Left ventricle myocardium inferior (tissue), 1 donor: Measurements from ENCODE around the gene JAKMIP2. TPM values are rescaled to one million over a fixed set of nuclear protein-coding genes. Genes with fewer than 3 reads are reported as not detected.

Experiments used
- DNase-seq: peaks from one replicate; pipeline ENCODE4 v3.0.0-alpha.2; 2020
- H3K27ac ChIP-seq: fragments of 200-600 bp; replicated peaks from 2 replicates; pipeline ENCODE4 v1.8.0; 2021
- H3K27me3 ChIP-seq: fragments of 200-600 bp; 2 replicates; pipeline ENCODE4 v1.8.0; 2021; ENCODE audit warnings: low read depth
- H3K36me3 ChIP-seq: fragments of 200-600 bp; 2 replicates; pipeline ENCODE4 v1.8.0; 2021
- H3K4me1 ChIP-seq: fragments of 200-600 bp; 2 replicates; pipeline ENCODE4 v1.8.0; 2021
- H3K4me3 ChIP-seq: fragments of 200-600 bp; 2 replicates; pipeline ENCODE4 v1.8.0; 2021; ENCODE audit warnings: mild to moderate bottlenecking, moderate library complexity
- H3K9me3 ChIP-seq: fragments of 200-600 bp; replicated peaks from 2 replicates; pipeline ENCODE4 v1.8.0; 2021
- intact Hi-C: fragments of 100-400 bp; cut with micrococcal nuclease; formaldehyde crosslinking; loops from one replicate; pipeline ENCODE4 v1.11.0; 2022
- total RNA-seq: library from RNA; stranded (reverse); fragmentation: NEBNext Ultra II Directional; extraction: Animal tissue kit (Norgen Biotek cat#: 25700); gene quantifications from one replicate; pipeline ENCODE4 v1.2.1, GENCODE V29; 2021
- TF ChIP-seq, protein P1 (sequence below): fragments of 200-600 bp; IDR thresholded peaks from 2 replicates; pipeline ENCODE4 v1.8.0; 2021; ENCODE audit warnings: antibody characterized with exemption, mild to moderate bottlenecking, borderline replicate concordance
- donor health status: DM: no; HTN: yes; CAD: no; lungs with severe emphysema.

The JAKMIP2 gene
- total RNA-seq, 1 donor from 2014 or later: 0.41 TPM

DNA sequence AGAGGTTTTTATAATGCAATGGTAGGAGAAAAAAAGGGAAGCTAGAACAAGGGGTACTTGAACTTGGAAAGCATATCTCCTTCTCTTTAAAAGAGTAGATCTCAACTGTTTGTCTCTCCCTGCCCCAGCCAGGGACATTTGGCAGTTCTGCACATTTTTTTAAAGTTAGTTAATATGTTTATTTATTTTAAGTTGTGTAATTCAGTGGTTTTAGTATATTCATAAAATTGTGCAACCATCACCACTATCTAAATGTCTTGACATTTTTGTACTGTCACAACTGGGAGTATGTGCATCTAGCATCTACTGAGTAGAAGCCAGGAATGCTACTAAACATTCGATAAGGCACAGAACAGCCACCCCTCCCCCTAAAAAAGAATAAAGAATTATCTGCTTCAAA, 169.2 kb downstream of the JAKMIP2 start:
- no peak for DNase-seq
- TF ChIP-seq, protein P1, sequence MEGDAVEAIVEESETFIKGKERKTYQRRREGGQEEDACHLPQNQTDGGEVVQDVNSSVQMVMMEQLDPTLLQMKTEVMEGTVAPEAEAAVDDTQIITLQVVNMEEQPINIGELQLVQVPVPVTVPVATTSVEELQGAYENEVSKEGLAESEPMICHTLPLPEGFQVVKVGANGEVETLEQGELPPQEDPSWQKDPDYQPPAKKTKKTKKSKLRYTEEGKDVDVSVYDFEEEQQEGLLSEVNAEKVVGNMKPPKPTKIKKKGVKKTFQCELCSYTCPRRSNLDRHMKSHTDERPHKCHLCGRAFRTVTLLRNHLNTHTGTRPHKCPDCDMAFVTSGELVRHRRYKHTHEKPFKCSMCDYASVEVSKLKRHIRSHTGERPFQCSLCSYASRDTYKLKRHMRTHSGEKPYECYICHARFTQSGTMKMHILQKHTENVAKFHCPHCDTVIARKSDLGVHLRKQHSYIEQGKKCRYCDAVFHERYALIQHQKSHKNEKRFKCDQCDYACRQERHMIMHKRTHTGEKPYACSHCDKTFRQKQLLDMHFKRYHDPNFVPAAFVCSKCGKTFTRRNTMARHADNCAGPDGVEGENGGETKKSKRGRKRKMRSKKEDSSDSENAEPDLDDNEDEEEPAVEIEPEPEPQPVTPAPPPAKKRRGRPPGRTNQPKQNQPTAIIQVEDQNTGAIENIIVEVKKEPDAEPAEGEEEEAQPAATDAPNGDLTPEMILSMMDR: no peak
- H3K36me3 ChIP-seq: no peaks in the 10 kb centered on the region
- peaks cover 4% of the 10 kb centered on the region for H3K9me3 ChIP-seq
- no peak overlapping the region for H3K27ac ChIP-seq
- peaks cover 33% of the 10 kb centered on the region for H3K27me3 ChIP-seq
- no peak overlapping the region for H3K4me3 ChIP-seq
- H3K4me1 ChIP-seq: no peaks in the 10 kb centered on the region
- intact Hi-C loops: no loop called here

DNA sequence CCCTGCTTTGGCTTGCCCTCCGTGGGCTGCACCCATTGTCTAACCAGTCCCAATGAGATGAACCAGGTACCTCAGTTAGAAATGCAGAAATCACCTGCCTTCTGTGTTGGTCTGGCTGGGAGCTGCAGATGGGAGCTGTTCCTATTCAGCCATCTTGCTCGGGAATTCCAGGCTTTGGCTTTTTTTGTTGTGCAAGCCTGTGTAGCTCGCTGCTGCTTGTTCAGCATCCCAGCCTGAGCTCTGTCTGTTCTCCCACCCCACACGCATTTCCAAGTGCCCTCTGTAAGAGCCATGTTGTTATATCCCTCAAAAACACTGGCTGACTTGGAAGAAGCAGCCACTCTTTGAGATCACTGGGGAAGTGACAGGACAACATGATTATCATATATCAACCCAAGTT, 171.0 kb downstream of the JAKMIP2 start:
- Histone ChIP-seq H3K4me1 (no peaks in the 10 kb centered on the region), H3K27ac (no peak overlapping the region), H3K27me3 (peaks cover 30% of the 10 kb centered on the region), H3K36me3 (no peaks in the 10 kb centered on the region), H3K4me3 (no peak overlapping the region), H3K9me3 (peaks cover 4% of the 10 kb centered on the region)
- TF ChIP-seq, protein P1: no peak
- no peak for DNase-seq
- intact Hi-C loops: no loop called here

DNA sequence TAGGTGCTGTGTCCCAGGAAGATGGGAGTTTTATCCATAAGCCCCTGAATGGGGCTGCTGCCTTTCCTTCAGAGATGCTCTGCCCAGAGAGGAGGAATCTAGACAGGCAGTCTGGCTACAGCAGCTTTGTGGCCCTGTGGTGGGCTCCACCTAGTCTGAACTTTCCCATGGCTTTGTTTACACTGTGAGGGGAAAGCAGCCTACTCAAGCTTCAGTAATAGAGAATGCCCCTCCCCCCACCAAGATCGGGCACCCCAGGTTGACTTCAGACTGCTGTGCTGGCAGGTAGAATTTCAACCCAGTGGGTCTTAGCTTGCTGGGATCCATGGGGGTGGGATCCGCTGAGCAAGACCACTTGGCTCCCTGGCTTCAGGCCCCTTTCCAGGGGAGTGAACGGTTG, 171.7 kb downstream of the JAKMIP2 start:
- Histone ChIP-seq H3K4me3 (no peak overlapping the region), H3K9me3 (peaks cover 4% of the 10 kb centered on the region), H3K27me3 (peaks cover 30% of the 10 kb centered on the region), H3K36me3 (no peaks in the 10 kb centered on the region), H3K4me1 (no peaks in the 10 kb centered on the region), H3K27ac (no peak overlapping the region)
- intact Hi-C loops: no loop called here
- DNase-seq: no peak
- TF ChIP-seq, protein P1: no peak

DNA sequence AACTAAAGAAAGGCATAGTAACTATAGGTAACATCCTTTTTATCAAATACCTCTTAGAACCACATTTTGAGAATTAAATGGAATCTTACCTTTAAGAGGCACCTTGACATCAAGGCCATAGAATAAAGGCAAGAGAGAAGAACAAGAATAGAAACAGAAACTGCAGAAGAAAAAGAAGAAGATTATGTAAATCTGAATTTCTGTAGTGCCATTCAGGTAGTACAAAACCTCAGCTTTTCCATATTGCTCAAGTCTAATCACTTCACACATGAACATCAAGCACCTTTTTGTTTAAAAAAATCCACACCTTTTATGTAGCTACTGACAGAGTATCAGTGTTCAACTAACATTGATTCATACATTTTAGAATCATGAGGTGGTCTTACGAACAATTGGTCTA, 180.9 kb downstream of the JAKMIP2 start:
- H3K27ac ChIP-seq: no peak overlapping the region
- TF ChIP-seq, protein P1: no peak
- H3K4me1 ChIP-seq: no peaks in the 10 kb centered on the region
- intact Hi-C loops: no loop called here
- H3K36me3 ChIP-seq: no peaks in the 10 kb centered on the region
- DNase-seq: no peak
- peaks cover 10% of the 10 kb centered on the region for H3K27me3 ChIP-seq
- H3K4me3 ChIP-seq: no peak overlapping the region
- no peaks in the 10 kb centered on the region for H3K9me3 ChIP-seq

DNA sequence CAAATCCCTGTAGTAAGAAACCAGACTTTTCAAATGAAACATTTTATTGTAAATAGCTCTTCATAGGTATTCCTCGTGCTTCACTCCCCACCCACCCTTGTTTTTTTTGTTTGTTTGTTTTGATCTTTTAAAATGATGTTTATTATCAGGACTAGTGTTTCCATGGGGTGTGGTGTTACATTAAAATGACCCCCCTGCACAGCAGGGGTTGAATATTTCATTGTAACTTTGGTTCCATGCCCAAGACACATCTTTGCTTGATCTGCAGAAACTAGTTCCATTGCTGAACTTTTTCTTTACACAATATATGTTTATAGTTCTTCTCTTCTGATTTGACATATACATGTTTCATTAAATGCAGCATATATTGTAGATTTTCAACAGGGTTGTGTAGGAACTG, 191.4 kb downstream of the JAKMIP2 start:
- TF ChIP-seq, protein P1: no peak
- no peak for DNase-seq
- no peaks in the 10 kb centered on the region for H3K4me1 ChIP-seq
- H3K27ac ChIP-seq: no peak overlapping the region
- H3K36me3 ChIP-seq: no peaks in the 10 kb centered on the region
- H3K27me3 ChIP-seq: peaks cover 13% of the 10 kb centered on the region
- no peak overlapping the region for H3K4me3 ChIP-seq
- H3K9me3 ChIP-seq: no peaks in the 10 kb centered on the region
- intact Hi-C loops: no loop called here

DNA sequence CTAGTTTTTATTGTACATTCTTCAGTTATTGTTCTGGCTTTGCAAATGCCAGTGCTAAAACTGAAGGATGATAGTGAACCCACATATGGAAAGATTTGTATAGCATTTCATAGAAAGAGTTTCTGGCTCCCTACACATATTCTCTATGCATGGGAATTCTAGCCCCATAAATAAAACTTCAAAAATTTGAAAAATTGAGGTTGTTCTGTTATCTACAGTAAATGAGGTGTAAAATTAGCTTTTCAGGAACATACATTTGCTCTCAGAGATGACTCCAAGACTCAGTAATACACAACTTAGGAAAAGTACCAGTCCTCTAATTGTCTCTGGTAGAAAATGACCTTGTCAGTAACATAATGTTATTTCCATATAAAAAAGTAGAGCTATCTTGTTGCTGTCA, 192.4 kb downstream of the JAKMIP2 start:
- intact Hi-C loops: no loop called here
- H3K9me3 ChIP-seq: no peaks in the 10 kb centered on the region

More for the DNA sequence above, 192.4 kb downstream of the JAKMIP2 start:
- no peak overlapping the region for H3K4me3 ChIP-seq
- no peaks in the 10 kb centered on the region for H3K4me1 ChIP-seq
- no peak for DNase-seq
- H3K27ac ChIP-seq: no peak overlapping the region
- no peaks in the 10 kb centered on the region for H3K36me3 ChIP-seq
- peaks cover 13% of the 10 kb centered on the region for H3K27me3 ChIP-seq
- TF ChIP-seq, protein P1: no peak
